ENCODE measurements around the gene UVRAG. TPM values are rescaled to one million over a fixed set of nuclear protein-coding genes. Genes with fewer than 3 reads are reported as not detected.

The UVRAG gene
- total RNA-seq, 2 experiments from 2014 or later, result 16.5 to 19.5 TPM

GRCh38 chr11:76169473-76169896, 354.5 kb downstream of the UVRAG start:
- Histone ChIP-seq H3K4me3 (ENCODE audit: low read length) (no peak overlapping the region), H3K27me3 (ENCODE audit: control insufficient read depth in 1 of 2, insufficient read depth in 2 of 2, low read length in 2 of 2) (no peaks in the 10 kb centered on the region), H3K27ac (ENCODE audit: low read depth in 1 of 2, low read length in 2 of 2) (no peak overlapping the region), H3K36me3 (ENCODE audit: insufficient read depth, low read length) (no peaks in the 10 kb centered on the region), H3K4me1 (ENCODE audit: insufficient read depth, low read length) (no peaks in the 10 kb centered on the region), H3K9me3 (ENCODE audit: control insufficient read depth in 1 of 2, insufficient read depth in 1 of 2, low read length in 2 of 2) (no peaks in the 10 kb centered on the region)
- Mint-ChIP-seq H3K27ac (no peak overlapping the region), H3K4me3 (no peak overlapping the region), H3K27me3 (no peaks in the 10 kb centered on the region), H3K36me3 (ENCODE audit: low read depth) (no peaks in the 10 kb centered on the region), H3K4me1 (ENCODE audit: low read depth) (no peaks in the 10 kb centered on the region), H3K9me3 (no peaks in the 10 kb centered on the region)
- ATAC-seq (ENCODE audit: poor library complexity) (no peak), DNase-seq (no peak)
- ChIA-PET POLR2A (no interaction called here), CTCF (no interaction called here)
- intact Hi-C loops (cut with DNase I, micrococcal nuclease), result no loop called here
- TF ChIP-seq CTCF (IDR thresholded peaks at IDR 0.05), result no peak

GRCh38 chr11:76170468-76170867, 355.5 kb downstream of the UVRAG start:
- Histone ChIP-seq H3K27ac (ENCODE audit: low read depth in 1 of 2, low read length in 2 of 2) (no peak overlapping the region), H3K4me3 (ENCODE audit: low read length) (no peak overlapping the region), H3K4me1 (ENCODE audit: insufficient read depth, low read length) (no peaks in the 10 kb centered on the region), H3K9me3 (ENCODE audit: control insufficient read depth in 1 of 2, insufficient read depth in 1 of 2, low read length in 2 of 2) (no peaks in the 10 kb centered on the region), H3K36me3 (ENCODE audit: insufficient read depth, low read length) (no peaks in the 10 kb centered on the region), H3K27me3 (ENCODE audit: control insufficient read depth in 1 of 2, insufficient read depth in 2 of 2, low read length in 2 of 2) (no peaks in the 10 kb centered on the region)
- TF ChIP-seq CTCF (IDR thresholded peaks at IDR 0.05), result no peak
- Mint-ChIP-seq H3K27me3 (no peaks in the 10 kb centered on the region), H3K4me1 (ENCODE audit: low read depth) (no peaks in the 10 kb centered on the region), H3K27ac (no peak overlapping the region), H3K4me3 (no peak overlapping the region), H3K9me3 (no peaks in the 10 kb centered on the region), H3K36me3 (ENCODE audit: low read depth) (no peaks in the 10 kb centered on the region)
- intact Hi-C loops (cut with DNase I, micrococcal nuclease), result no loop called here
- DNase-seq, result no peak
- POLR2A ChIA-PET, result no interaction called here
- CTCF ChIA-PET, result no interaction called here
- ATAC-seq (ENCODE audit: poor library complexity), result no peak

GRCh38 chr11:76172583-76172982, 357.6 kb downstream of the UVRAG start:
- Mint-ChIP-seq H3K4me1 (ENCODE audit: low read depth) (no peaks in the 10 kb centered on the region), H3K27ac (no peak overlapping the region), H3K36me3 (ENCODE audit: low read depth) (no peaks in the 10 kb centered on the region), H3K27me3 (no peaks in the 10 kb centered on the region), H3K4me3 (no peak overlapping the region), H3K9me3 (no peaks in the 10 kb centered on the region)
- TF ChIP-seq CTCF (IDR thresholded peaks at IDR 0.05), result no peak
- ChIA-PET POLR2A (no interaction called here), CTCF (no interaction called here)
- Histone ChIP-seq H3K36me3 (ENCODE audit: insufficient read depth, low read length) (no peaks in the 10 kb centered on the region), H3K4me3 (ENCODE audit: low read length) (no peak overlapping the region), H3K27ac (ENCODE audit: low read depth in 1 of 2, low read length in 2 of 2) (no peak overlapping the region), H3K4me1 (ENCODE audit: insufficient read depth, low read length) (no peaks in the 10 kb centered on the region), H3K27me3 (ENCODE audit: control insufficient read depth in 1 of 2, insufficient read depth in 2 of 2, low read length in 2 of 2) (no peaks in the 10 kb centered on the region), H3K9me3 (ENCODE audit: control insufficient read depth in 1 of 2, insufficient read depth in 1 of 2, low read length in 2 of 2) (no peaks in the 10 kb centered on the region)
- DNase-seq (no peak), ATAC-seq (ENCODE audit: poor library complexity) (no peak)
- intact Hi-C loops (cut with DNase I, micrococcal nuclease), result no loop called here

All from CD4-positive, alpha-beta T cell (primary cell).